HG03521 (cell line): ENCODE measurements around the gene S100A1.
"Not testable (repeated sequence)": the region's sequence is repeated elsewhere in the genome, so short reads cannot be mapped to it uniquely, and the experiment has no call there.

Source experiments
- ATAC-seq: cut with Tn5 transposase; IDR thresholded peaks from one replicate; pipeline ENCODE4 v1.9.1; 2021; ENCODE audit warnings: mild to moderate bottlenecking, moderate library complexity; ENCODE audit not compliant: unreplicated experiment

S100A1 gene

DNA sequence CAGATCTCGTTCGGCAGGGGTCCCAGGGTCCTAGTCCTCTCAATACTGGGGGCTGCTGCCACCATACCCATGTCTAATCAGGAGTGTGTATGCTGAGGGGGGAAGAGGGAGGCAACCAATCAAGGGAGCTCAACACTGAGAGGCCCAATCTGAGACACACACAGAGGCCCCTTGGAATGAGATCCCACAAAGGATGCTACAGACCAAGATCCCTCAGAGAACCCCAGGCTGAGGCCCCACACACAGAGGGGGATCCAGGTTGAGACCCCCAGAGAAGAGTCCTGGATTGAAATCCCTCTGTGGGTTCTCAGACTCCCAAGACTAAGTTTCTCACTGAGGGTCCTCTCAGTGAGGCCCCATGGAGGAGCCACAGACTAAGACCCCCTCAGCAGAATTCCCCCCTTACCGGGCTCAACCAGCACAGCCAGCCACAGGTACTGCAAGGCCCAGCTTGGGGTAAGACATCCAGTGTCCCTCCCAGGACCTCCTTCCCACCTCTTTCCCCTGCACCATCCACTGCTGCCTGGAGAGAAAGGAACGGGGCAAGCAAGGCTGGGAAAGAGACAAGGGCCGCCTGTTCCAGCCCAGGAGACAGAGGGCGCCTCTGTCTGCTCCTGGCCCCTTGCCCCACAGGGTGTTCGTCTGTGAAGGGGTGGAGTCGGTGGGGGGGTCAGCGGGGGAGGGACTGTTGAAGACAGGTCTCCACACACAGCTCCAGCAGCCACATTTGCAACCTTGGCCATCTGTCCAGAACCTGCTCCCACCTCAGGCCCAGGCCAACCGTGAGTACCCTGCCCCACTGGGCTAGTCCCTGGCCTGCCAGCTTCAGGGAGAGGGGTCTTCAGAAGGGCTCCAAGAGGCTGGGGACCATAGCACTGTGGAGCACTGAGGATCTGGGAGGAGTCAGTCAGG, at the start of gene S100A1:
Gene S100A1, plus strand, starts transcription at position 720 of the 912 bp plus-strand sequence. CDS start 2,088 bp downstream, outside the sequence.
- ATAC-seq = no peak

DNA sequence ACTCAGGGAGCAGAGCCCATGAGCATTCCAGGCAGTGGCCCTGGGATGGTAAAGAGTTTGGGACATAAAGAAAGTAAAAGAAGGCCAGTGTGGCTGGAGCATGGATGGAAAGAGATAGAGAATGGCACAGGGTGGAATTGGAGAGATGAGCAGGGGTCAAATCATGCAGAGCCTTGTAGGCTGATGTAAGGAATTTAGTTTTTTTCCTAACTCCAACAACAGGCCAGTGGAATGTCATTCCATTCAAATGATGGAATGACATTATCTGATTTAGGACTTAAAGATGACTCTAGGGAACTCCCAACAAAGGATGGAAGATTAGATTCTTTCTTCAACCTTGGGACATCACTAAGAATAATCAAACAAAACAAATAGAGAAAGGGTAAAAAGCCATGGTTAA, 49.7 kb upstream of the S100A1 start:
- ATAC-seq = no peak

DNA sequence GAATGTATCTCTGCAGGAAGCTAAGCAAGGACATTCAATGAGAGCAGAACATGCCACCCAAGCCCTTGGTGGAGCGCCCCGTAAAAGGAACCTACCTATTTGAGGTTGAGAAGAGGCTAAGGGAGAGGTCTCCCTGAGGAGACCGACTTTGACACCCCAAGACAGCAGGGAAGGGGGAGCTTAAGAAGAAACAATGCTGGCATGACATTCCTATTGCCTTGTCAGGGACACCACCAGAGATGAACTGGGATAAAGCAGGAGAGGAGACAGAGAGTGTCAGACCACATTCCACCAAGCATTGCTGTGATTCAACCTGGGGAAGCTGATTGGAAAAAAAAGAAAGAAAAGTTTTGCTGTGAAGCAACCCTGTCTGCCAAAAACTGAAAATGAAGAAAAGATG, 49.3 kb upstream of the S100A1 start:
- ATAC-seq = no peak

DNA sequence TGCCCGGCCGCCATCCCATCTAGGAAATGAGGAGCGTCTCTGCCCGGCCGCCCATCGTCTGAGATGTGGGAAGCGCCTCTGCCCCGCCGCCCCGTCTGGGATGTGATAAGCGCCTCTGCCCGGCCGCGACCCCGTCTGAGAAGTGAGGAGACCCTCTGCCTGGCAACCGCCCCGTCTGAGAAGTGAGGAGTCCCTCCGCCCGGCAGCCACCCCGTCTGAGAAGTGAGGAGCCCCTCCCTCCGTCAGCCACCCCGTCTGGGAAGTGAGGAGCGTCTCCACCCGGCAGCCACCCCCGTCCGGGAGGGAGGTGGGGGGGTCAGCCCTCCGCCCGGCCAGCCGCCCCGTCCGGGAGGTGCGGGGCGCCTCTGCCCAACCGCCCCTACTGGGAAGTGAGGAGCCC, 45.4 kb upstream of the S100A1 start:
- not testable (repeated sequence) for ATAC-seq

DNA sequence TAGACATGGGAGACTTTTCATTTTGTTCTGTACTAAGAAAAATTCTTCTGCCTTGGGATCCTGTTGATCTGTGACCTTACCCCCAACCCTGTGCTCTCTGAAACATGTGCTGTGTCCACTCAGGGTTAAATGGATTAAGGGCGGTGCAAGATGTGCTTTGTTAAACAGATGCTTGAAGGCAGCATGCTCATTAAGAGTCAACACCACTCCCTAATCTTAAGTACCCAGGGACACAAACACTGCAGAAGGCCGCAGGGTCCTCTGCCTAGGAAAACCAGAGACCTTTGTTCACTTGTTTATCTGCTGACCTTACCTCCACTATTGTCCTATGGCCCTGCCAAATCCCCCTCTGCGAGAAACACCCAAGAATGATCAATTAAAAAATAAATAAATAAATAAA, 44.7 kb upstream of the S100A1 start:
- ATAC-seq = not testable (repeated sequence)

DNA sequence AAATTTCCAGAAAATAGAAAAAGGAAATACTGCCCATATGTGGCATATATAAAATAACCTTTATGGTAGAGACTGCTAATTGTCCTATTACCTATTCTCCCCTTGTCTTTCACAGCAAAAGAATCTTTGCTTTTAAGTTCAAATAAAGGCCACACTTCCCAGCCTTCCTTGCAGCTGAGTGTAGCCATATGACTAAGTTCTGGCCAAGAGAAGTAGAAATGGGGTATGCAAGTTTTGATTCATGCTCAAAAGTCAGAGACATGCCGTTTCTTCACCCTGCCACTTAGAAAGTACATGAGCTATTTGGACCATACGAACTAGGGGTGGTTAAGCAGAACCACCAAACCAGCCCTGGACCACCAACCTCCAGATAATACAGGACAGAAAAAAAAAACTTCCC, 44.3 kb upstream of the S100A1 start:
- ATAC-seq = no peak

DNA sequence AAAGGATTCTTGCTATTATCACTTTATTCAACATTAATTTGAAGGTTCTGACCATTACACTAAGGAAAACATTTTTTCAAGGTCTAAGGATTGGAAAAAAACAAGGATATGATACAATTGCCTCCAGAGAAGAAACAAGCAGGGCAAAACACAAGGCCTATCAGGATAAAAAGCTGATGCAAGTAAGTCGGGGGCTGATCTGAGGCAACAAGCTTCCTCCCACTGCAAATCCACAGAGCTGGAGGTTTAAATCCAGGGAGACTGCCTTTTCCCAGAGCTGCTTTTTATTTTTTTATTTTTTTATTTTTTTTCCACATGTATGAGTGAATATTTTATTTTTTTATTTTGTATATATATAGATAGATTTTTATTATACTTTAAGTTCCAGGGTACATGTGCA, 43.2 kb upstream of the S100A1 start:
- ATAC-seq = no peak

DNA sequence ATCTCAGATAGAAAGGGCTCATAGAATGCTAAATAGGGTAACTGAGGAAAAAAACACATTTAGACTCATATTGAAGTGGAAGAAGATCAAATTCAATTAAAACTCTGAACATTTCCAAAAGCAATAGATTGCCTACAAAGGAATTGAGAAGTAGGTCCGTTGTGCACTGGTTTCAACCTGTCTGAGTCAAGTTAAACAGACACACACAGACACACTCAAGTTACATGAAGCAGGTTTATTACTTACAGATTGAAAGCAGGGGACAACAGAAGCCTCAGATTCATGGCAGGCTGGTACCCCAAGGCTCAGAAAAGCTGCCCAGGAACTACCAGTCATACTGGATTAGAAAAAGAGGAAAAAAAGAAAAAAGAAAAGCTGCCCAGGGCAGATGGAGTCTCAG, 41.9 kb upstream of the S100A1 start:
- ATAC-seq = no peak

DNA sequence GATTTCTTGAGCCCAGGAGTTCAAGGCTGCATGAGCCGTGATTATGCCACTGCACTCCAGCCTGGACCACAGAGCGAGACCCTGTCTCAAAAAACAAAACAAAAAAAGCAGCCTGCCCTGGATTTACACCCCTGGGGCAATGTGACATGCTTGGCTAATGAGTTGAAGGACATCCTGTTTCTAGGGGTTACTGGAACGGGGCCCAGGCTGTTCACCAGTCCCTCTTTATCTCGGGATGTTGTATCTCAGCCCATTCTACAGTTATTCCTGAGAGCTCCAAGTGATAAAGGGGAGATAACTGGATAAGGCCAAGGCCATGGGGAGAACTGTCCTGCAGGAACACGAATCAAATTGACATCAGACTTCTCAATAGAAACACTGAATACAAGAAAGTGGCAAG, 40.9 kb upstream of the S100A1 start:
- ATAC-seq = no peak

DNA sequence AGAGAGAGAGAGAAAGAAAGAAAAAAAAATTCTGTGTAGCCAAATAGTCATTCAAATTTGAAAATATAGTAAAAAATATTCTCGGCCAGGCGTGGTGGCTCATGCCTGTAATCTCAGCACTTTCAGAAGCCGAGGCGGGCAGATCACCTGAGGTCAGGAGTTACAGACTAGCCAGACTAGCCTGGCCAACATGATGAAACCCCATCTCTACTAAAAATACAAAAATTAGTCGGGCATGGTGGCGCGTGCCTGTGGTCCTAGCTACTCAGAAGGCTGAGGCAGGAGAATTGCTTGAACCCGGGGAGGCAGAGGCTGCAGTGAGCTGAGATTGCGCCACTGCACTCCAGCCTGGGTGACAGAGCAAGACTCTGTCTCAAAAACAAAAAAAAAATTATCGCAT, 40.2 kb upstream of the S100A1 start:
- ATAC-seq = not testable (repeated sequence)

DNA sequence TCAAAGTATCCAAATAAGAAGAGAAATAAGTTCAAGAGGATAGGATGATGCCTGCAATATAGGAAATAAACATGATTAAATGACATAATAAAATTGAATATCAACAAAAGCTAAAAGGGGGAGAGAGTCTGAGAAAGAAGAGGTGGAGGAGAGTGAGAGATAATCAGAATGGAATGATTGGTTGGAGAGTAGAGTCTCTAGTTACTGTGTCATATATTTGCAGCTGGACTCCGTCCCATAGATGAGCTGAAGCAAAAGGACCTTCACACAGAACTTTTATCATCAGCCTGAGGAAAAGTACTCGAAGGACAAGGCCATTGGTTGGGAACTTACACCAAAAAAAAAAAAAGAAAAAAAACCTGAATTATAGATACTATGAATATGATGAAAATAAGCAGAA, 39.8 kb upstream of the S100A1 start:
- no peak for ATAC-seq

DNA sequence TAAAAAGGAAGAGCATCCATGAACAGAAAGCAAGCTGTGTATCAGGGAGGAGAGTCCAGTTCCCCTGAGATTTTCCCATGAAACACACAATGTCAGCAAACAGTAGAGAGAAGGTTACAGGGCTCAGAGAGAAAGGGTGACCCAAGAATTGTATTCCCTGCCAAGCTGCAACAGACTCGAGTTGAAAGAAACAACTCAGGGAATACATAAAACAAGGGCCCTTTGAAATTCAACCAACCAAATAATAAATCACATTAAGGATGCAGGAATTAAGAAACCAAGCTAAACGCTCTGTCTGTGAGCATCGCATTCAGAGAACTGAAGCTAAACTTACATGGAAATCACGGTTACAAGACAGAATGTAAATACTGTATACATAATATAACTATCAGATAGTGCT, 35.5 kb upstream of the S100A1 start:
- no peak for ATAC-seq

DNA sequence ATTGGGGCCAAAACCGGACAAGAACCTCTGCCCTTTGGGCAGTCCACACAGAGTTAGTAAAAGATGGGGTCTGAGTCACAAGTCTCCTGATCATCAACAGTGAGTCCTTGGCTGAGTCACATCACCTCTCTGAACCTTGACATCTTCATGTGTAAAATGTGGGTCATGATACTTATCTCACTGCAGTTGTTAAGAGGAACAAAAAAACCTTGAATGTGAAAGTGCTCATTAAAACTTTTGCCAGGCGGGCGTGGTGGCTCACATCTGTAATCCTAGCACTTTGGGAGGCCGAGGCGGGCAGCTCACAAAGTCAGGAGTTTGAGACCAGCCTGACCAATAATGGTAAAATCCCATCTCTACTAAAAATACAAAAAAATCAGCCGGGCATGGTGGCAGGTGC, 31.0 kb upstream of the S100A1 start:
- no peak for ATAC-seq

DNA sequence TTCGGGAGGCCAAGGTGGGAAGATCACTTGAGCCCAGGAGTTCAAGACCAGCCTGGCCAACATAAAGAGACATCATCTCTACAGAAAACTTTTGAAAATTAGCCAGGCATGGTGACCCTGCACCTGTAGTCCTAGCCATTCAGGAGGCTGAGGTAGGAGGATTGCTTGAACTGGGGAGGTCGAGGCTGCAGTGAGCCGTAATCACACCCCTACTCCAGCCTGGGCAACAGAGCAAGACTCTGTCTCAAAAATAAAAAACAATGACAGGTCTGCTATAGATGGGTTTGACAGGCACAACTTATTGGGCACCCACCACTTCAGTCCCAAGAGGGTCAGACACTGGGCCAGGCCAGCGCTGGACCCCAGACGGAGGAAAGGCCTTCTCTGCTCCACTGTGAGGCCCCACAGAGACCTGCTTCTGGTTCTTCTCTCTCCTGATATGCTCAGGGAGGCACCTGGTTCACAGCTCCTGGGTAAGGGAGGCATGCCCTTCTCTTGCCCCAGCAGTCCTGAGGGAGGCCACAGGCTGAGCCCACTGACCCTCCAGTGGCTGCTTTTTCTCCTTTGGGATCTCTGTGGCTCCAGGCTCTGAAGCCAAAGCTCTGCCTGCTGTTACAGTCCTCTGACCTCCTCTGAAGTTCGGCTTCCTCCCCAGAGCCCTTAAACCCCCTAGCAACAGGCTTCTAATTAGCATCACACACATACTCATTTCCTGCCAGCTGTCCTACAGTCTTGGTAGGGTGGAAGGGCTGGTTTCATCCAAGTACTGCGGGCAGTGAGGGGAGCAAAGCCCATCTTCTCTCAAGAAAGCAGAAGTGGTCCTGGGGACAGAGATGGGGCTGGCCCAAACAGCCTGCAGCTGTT, 29.7 kb upstream of the S100A1 start:
- ATAC-seq = peak; percentile 94

DNA sequence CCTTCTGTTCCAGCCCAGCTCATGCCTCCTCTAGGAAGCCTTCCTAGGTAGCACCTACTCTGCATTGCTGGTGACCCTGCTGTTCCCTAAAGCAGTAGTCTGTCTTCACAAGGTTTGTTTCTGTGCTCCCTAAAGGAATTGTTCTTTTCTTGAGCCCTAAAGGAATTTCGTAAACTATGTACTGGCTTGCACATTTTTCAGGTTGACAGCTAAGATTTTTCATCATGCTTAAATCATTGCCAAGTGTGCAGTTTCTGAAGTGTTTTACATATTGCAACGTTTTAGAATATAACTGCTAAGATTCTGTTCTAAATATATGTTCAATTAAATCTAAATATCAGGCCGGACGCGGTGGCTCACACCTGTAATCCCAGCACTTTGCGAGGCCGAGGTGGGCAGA, 28.4 kb upstream of the S100A1 start:
- no peak for ATAC-seq

DNA sequence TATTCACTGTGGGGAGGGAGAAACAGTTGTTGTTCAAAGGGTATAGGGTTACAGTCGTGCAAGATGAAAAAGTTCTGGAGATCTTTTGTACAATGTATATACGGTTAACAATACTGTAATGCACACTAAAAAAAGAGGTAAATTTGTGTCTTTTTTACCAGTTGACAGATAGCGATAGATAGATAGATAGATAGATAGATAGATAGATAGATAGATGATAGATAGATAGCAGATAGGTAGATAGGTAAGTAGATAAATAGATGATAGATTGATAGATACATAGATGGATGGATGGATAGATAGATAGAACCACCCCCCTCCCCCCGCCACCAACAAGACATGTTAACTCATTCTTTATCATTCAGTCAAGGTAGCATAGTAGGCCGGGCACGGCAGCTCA, 25.5 kb upstream of the S100A1 start:
- no peak for ATAC-seq

DNA sequence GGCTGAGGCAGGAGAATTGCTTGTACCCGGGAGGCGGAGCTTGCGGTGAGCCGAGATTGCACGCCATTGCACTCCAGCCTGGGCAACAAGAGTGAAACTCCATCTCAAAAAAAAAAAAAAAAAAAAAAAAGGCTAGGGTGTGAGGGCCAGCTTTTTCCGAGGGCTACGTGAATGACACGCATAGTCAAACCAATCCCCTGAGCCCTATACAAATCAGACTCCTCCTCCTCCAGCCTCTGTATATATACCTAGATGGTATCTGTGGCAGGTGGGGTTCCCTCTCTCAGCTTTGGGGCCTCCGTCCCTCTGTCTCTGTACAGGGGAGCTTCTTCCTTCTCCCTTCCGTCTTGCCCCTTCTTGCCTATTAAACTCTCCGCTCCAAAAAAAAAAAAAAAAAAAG, 22.0 kb upstream of the S100A1 start:
- ATAC-seq = no peak

DNA sequence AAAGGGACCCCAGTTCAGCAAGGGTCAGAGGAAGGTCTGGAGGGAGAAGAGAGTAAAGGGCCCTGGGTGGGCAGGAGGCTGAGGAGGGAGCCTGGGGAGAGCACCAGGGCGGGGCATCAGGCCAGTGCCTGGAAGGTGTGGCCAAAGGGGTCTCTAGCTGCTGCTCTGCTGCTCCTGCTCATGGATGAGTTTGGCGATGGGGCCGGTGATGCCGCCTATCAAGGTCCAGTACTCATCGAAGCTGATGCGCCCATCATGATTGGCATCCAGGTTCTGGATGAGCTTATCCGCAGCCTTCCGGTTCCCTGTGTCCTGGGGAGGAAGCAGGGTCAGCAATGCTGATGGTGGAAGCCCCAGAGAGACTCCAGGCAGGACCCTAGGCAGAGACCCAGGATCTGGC, 20.9 kb upstream of the S100A1 start:
- no peak for ATAC-seq

DNA sequence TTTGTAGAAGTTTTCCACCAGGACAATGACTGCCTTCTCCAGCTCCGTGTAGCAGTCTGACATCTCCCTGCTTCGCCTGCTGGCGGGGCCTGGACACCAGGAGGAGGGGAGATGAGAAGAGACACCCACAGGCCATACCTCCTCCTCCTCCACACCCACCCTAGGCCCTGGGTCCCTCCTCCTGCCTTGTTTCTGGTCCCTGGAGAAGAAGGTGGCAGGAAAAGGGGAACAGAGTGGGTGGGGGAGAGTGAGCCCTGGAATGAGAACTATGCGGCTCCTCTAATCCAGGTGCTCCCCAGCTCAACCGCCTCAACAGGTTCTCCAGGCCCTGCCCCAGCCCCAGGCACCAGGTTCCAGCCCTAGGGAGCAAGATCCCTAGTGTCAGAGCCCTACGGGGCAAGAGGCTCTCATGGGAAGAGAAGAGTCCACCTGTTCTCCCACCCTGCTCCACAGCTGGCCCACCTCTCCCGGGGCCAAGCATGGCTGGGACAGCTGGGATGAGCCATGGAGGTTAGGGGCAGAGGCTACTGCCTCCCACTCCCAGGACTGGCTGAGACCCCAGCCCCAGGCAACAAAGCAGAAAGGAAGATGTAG, 20.0 kb upstream of the S100A1 start:
- ATAC-seq = no peak

DNA sequence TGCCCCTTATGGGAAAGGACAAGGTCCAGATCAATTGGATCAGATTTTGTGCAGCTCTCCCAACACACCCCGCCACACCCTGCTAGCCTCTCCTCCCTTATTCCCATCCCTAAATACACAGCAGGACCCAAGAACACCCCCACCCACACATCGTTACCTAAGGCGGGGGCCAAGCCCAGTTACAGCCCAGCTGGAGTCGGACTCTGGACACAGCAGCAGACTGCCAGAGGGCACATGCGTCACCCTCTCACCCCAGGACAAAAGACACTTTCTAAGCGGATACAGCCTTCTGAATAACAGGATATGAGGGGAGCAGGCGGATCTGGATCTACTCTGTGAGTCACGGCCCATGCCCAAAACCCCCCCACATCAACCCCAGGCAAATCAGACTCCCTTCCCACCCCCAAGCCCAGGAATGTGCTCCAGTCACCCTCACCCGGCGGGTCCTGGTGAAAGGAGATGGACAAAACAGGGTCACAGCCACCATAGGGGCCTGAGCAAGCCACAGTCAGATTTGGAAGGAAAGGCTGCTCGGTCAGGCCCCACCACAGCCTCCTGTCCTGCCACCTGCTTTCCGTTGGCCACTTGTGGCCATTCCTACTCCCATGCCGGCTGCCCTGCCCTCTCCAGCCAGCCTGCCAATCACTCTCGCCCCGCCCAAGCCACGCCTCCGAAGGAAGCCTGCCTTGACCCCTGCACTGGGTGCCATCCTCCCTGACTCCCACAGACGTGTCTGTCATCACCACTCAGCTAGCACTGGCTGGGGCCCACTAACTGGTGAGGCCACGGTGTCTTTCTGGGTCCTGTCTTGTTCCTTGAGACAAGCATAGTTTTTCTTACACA, 19.3 kb upstream of the S100A1 start:
- no peak for ATAC-seq

DNA sequence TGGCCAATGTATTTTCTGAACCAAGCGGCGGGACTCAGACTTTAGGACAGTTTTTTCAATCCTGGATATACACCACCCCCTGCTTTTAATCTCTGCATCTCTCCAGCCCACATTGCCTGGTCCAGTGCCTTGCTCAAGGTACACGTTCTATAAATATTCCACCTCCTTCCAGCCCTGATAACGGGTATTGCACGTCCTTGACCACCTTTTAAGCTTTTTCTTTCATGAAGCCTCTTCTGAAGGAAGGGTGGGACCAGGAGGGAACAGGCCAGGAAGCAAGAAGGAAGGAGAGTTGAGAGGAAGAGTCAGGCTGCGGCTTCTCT, 18.7 kb upstream of the S100A1 start:
- no peak for ATAC-seq
